A549 (cell line): Measurements from ENCODE around the gene UMAD1. TPM values are rescaled to one million over a fixed set of nuclear protein-coding genes. Genes with fewer than 3 reads are reported as not detected.
"Not testable (repeated sequence)": the region's sequence is repeated elsewhere in the genome, so short reads cannot be mapped to it uniquely, and the experiment has no call there.

Experiments used
- ATAC-seq, 2 experiments: fragments of 200-7000 bp in 1 of 2; fragments of >200 bp in 1 of 2; cut with Nextera tagmentation in 1 of 2; cut with Tn5 transposase in 1 of 2; 3 replicates each; pipeline versions ENCODE4 v1.8.0 to v1.9.1; 2018 to 2020; ENCODE audit warnings: mild to moderate bottlenecking in 1 of 2, moderate library complexity in 1 of 2
- CTCF ChIA-PET: fragments of 300-600 bp; sonication (Branson Sonifier 250); formaldehyde crosslinking; extraction: SDS; loops from one replicate; lab custom pipeline; 2021; ENCODE audit warnings: antibody characterized with exemption, inconsistent platforms; lab: Yijun Ruan, JAX
- POLR2A ChIA-PET: fragments of 350-600 bp; formaldehyde crosslinking; extraction: SDS; loops from one replicate; lab custom pipeline; 2021; ENCODE audit warnings: antibody characterized with exemption, inconsistent platforms; lab: Yijun Ruan, JAX
- DNase-seq, 2 experiments: peaks; one replicate each; pipeline versions ENCODE4 v3.0.0 to v3.0.0-alpha.2; 2011 to 2016; ENCODE audit warnings: low read depth in 1 of 2, low spot score in 1 of 2
- FAIRE-seq: peaks from 2 replicates; lab custom pipeline; 2011; peaks lifted over from hg19 to GRCh38; lab: Jason Lieb, UNC
- H3K27ac ChIP-seq, 2 experiments: fragments of >200 bp; sonication (Bioruptor Twin); formaldehyde crosslinking; 3 replicates each; pipeline ENCODE4 v1.5.1; 2016 to 2017
- H3K4me1 ChIP-seq: fragments of >200 bp; sonication (Bioruptor Twin); formaldehyde crosslinking; 3 replicates; pipeline ENCODE4 v1.6.1; 2016
- H3K4me2 ChIP-seq: fragments of >200 bp; sonication (Bioruptor Twin); formaldehyde crosslinking; 3 replicates; pipeline ENCODE4 v1.6.1; 2016
- H3K4me3 ChIP-seq: fragments of >200 bp; sonication (Bioruptor Twin); formaldehyde crosslinking; 3 replicates; pipeline ENCODE4 v1.5.1; 2016
- H3K9me3 ChIP-seq: fragments of >200 bp; sonication (Bioruptor Twin); formaldehyde crosslinking; 3 replicates; pipeline ENCODE4 v1.6.1; 2016
- CBX2 ChIP-seq: fragments of 200-600 bp; sonication (generic); IDR thresholded peaks from 2 replicates; pipeline ENCODE4 v1.6.1; 2016; ENCODE audit warnings: low read depth, mild to moderate bottlenecking, borderline replicate concordance
- CHD2 ChIP-seq: fragments of 150-350 bp; IDR thresholded peaks from 2 replicates; pipeline ENCODE4 v1.6.1; 2014; ENCODE audit warnings: low read length; ENCODE audit not compliant: partially characterized antibody
- EHF ChIP-seq: fragments of 250-450 bp; sonication (Bioruptor Pico); IDR thresholded peaks from 2 replicates; pipeline ENCODE4 v1.5.0; 2020; ENCODE audit warnings: mild to moderate bottlenecking
- ELK1 ChIP-seq: fragments of 150-350 bp; IDR thresholded peaks from 2 replicates; pipeline ENCODE4 v1.6.1; 2014; ENCODE audit warnings: low read depth, mild to moderate bottlenecking, low read length
- EP300 ChIP-seq, 2 experiments: fragments of >200 bp; sonication (Bioruptor Twin); formaldehyde crosslinking; IDR thresholded peaks; 2 replicates in 1 of 2; 3 replicates in 1 of 2; pipeline ENCODE4 v1.6.1; 2016 to 2017
- ESRRA ChIP-seq: fragments of 150-350 bp; IDR thresholded peaks from 2 replicates; pipeline ENCODE4 v1.6.1; 2014; ENCODE audit warnings: mild to moderate bottlenecking, low read length, borderline replicate concordance
- FOSB ChIP-seq: fragments of 250-450 bp; sonication (Bioruptor Pico); IDR thresholded peaks from 2 replicates; pipeline ENCODE4 v1.5.0; 2020; ENCODE audit warnings: mild to moderate bottlenecking, moderate library complexity
- FOXS1 ChIP-seq: fragments of 250-450 bp; sonication (Bioruptor Pico); IDR thresholded peaks from 2 replicates; pipeline ENCODE4 v1.5.0; 2020; ENCODE audit warnings: mild to moderate bottlenecking, moderate library complexity
- GATA3 ChIP-seq: IDR thresholded peaks from 2 replicates; pipeline ENCODE4 v1.6.1; 2012; ENCODE audit warnings: borderline replicate concordance
- HOXB5 ChIP-seq: fragments of 250-450 bp; sonication (Bioruptor Pico); IDR thresholded peaks from 2 replicates; pipeline ENCODE4 v1.5.0; 2020; ENCODE audit warnings: mild to moderate bottlenecking, moderate library complexity
- JUN ChIP-seq, 2 experiments: fragments of >200 bp; sonication (Bioruptor Twin); formaldehyde crosslinking; IDR thresholded peaks; 2 replicates in 1 of 2; 3 replicates in 1 of 2; pipeline ENCODE4 v1.6.1; 2016 to 2017
- KDM1A ChIP-seq: fragments of 200-600 bp; sonication (generic); IDR thresholded peaks from 2 replicates; pipeline ENCODE4 v1.6.1; 2016; ENCODE audit warnings: low read depth, mild to moderate bottlenecking
- MAFK ChIP-seq: fragments of 450-650 bp; IDR thresholded peaks from 2 replicates; pipeline ENCODE4 v1.6.1; 2014; ENCODE audit not compliant: partially characterized antibody
- MYC ChIP-seq: IDR thresholded peaks from 2 replicates; pipeline ENCODE4 v1.6.1; 2012; ENCODE audit warnings: mild to moderate bottlenecking, inconsistent platforms, low read length, improper control_type of control experiment, borderline replicate concordance
- RAD21 ChIP-seq, 2 experiments: fragments of >200 bp in 1 of 2; sonication (Bioruptor Twin) in 1 of 2; formaldehyde crosslinking in 1 of 2; IDR thresholded peaks in 1 of 2; conservative IDR thresholded peaks in 1 of 2; 2 replicates in 1 of 2; 3 replicates in 1 of 2; pipeline ENCODE4 v1.6.1; 2012 to 2018; ENCODE audit warnings: inconsistent platforms in 1 of 2
- RNF2 ChIP-seq: fragments of 200-600 bp; sonication (generic); IDR thresholded peaks from 2 replicates; pipeline ENCODE4 v1.6.1; 2016; ENCODE audit warnings: low read depth, mild to moderate bottlenecking, antibody characterized with exemption, moderate library complexity, borderline replicate concordance
- SMC3 ChIP-seq: fragments of >200 bp; sonication (Bioruptor Twin); formaldehyde crosslinking; IDR thresholded peaks from 3 replicates; pipeline ENCODE4 v1.6.1; 2018; ENCODE audit warnings: inconsistent platforms
- SREBF2 ChIP-seq: fragments of 450-650 bp; IDR thresholded peaks from 2 replicates; pipeline ENCODE4 v1.6.1; 2014; ENCODE audit warnings: mild to moderate bottlenecking, moderate library complexity
- TP53 ChIP-seq: fragments of 250-450 bp; sonication (Bioruptor Pico); IDR thresholded peaks from 2 replicates; pipeline ENCODE4 v1.5.0; 2021; ENCODE audit warnings: mild to moderate bottlenecking, moderate library complexity
- ZFP36 ChIP-seq: fragments of 450-650 bp; IDR thresholded peaks from 2 replicates; pipeline ENCODE4 v1.6.1; 2014; ENCODE audit warnings: borderline replicate concordance; ENCODE audit not compliant: partially characterized antibody
- WGBS: methylation state at CpG from one replicate; pipeline ENCODE4 v1.1.6; 2017; ENCODE audit errors: missing lambda C conversion rate; 5-methylcytosine and 5-hydroxymethylcytosine counted together
- polyA plus RNA-seq, 4 experiments: library from polyadenylated mRNA; depleted of rRNA in 3 of 4; stranded (reverse); fragments of >200 nt; fragmentation: RNase III in 1 of 4; extraction: RNeasy Plus Mini Kit Qiagen cat#74134 plus additional on column Dnase treatment in 1 of 4; gene quantifications; 2 replicates in 3 of 4; 3 replicates in 1 of 4; pipeline ENCODE4 v1.2.3, GENCODE V29; 2011 to 2017
- TF ChIP-seq, protein P1 (sequence below): fragments of >200 bp; sonication (Bioruptor Twin); formaldehyde crosslinking; IDR thresholded peaks from 3 replicates; pipeline ENCODE4 v1.5.1; 2016
- TF ChIP-seq, protein P2 (sequence below): IDR thresholded peaks from 2 replicates; pipeline ENCODE4 v1.6.1; 2012

The UMAD1 gene
- polyA plus RNA-seq, 2 of the 4 experiments (the other 2 are of a cell fraction): 21.4 to 46.4 TPM

DNA sequence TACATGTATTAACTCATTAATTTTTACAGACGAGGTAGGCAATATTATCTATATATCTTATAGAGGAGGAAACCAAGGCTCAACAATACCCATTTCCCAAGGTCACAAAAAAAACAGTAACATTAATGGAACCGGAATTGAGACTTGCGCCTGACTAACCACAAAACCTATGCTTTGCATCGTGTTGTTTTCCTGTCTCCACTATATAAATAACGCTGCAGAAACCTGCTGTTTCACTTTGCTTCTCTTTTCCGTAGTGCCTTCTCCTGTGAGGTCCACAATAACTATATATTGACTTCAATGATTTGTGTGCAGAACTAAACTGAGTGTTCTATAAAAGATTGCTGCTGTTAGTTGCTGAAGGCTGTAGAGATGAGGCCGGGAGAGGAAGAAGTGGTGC lies 175.5 kb downstream of the UMAD1 start:
- Histone ChIP-seq H3K4me2 (no peak overlapping the region), H3K4me1 (peaks cover 6% of the 10 kb centered on the region; the same call in 1 of the 3 replicates), H3K27ac (no peak overlapping the region), H3K4me3 (no peak overlapping the region), H3K9me3 (no peaks in the 10 kb centered on the region)
- TF ChIP-seq RAD21 (conservative IDR thresholded peaks at IDR 0.05 in 1 of 2, IDR thresholded peaks at IDR 0.05 in 1 of 2): no peak
- no peak for TF ChIP-seq FOSB (CRISPR knock-in tag)
- TF ChIP-seq, protein P1, sequence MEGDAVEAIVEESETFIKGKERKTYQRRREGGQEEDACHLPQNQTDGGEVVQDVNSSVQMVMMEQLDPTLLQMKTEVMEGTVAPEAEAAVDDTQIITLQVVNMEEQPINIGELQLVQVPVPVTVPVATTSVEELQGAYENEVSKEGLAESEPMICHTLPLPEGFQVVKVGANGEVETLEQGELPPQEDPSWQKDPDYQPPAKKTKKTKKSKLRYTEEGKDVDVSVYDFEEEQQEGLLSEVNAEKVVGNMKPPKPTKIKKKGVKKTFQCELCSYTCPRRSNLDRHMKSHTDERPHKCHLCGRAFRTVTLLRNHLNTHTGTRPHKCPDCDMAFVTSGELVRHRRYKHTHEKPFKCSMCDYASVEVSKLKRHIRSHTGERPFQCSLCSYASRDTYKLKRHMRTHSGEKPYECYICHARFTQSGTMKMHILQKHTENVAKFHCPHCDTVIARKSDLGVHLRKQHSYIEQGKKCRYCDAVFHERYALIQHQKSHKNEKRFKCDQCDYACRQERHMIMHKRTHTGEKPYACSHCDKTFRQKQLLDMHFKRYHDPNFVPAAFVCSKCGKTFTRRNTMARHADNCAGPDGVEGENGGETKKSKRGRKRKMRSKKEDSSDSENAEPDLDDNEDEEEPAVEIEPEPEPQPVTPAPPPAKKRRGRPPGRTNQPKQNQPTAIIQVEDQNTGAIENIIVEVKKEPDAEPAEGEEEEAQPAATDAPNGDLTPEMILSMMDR: no peak
- TF ChIP-seq FOXS1 (CRISPR knock-in tag): no peak
- no peak for TF ChIP-seq MYC
- TF ChIP-seq SREBF2: no peak
- TF ChIP-seq GATA3: no peak
- TF ChIP-seq, protein P2, sequence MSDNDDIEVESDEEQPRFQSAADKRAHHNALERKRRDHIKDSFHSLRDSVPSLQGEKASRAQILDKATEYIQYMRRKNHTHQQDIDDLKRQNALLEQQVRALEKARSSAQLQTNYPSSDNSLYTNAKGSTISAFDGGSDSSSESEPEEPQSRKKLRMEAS: no peak
- TF ChIP-seq ESRRA: no peak
- TF ChIP-seq EHF (CRISPR knock-in tag): no peak
- TF ChIP-seq RNF2: no peak
- 85% methylated on average over 7 of the region's 7 CpGs for WGBS
- ChIA-PET CTCF (no interaction called here), POLR2A (no interaction called here)
- FAIRE-seq (no peak), ATAC-seq (no peak), DNase-seq (no peak)

DNA sequence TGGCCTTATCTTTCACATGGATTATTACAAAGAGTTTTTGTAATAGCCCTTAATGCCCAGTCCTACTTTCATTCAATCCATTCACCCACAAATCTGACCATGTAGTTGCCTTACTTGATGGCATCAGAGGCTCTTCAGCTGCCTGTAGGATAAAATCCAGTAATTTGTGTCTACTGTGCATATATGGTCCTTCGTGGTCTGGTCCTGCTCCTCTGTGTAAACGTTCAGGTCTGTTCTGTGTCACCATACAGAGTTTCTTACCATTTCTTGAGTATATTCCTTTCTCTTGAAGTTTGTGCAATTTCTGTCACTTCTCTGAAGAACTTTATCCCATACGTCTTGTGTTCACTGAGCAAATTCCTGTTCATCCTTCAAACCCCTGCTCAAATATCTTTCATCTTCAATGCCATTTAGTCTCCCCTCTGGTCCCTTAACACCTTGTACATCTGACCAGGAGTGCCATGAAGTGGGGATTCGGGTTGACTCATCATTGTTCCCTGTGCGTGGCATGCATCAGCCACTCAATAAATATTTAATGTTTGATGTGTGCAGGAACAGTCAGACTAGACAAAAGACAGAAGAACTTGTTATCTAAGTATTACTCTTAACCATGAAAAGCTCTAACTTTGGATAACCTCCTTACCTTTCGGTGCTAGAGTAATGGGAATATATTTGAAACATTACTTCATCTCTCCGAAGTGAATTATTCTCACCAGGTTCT lies 176.4 kb downstream of the UMAD1 start:
- CTCF ChIA-PET: no interaction called here
- TF ChIP-seq EP300 (IDR thresholded peaks at IDR 0.05): no peak
- no peak for TF ChIP-seq CHD2
- no peak for TF ChIP-seq CBX2
- TF ChIP-seq MAFK: no peak
- no peak for TF ChIP-seq JUN (IDR thresholded peaks at IDR 0.05)
- no peak for TF ChIP-seq ESRRA
- TF ChIP-seq, all 56 proteins: peak for 0
- peaks cover 6% of the 10 kb centered on the region; the same call in 1 of the 3 replicates for H3K4me1 ChIP-seq
- FAIRE-seq (no peak), DNase-seq (no peak), ATAC-seq (no peak)
- no peak overlapping the region for H3K4me3 ChIP-seq
- POLR2A ChIA-PET: no interaction called here
- no peak overlapping the region for H3K27ac ChIP-seq
- H3K4me2 ChIP-seq: no peak overlapping the region; the same call in 2 of the 3 replicates
- H3K9me3 ChIP-seq: no peaks in the 10 kb centered on the region
- 55% methylated on average over 7 of the region's 7 CpGs for WGBS

- DNase-seq (no peak), FAIRE-seq (no peak), ATAC-seq (no peak)
- 86% methylated on average over 2 of the region's 2 CpGs for WGBS
- no peaks in the 10 kb centered on the region for H3K9me3 ChIP-seq
- TF ChIP-seq RNF2: no peak
- no peak for TF ChIP-seq SMC3
- TF ChIP-seq TP53: no peak
- no peak for TF ChIP-seq EP300 (IDR thresholded peaks at IDR 0.05)
- no peak for TF ChIP-seq HOXB5 (CRISPR knock-in tag)
- no peak for TF ChIP-seq ZFP36
- TF ChIP-seq MYC: no peak
- no peak for TF ChIP-seq KDM1A
- TF ChIP-seq ELK1: no peak
- no peak overlapping the region for H3K4me3 ChIP-seq
- ChIA-PET CTCF (no interaction called here), POLR2A (no interaction called here)
- H3K4me1 ChIP-seq: peaks cover 6% of the 10 kb centered on the region; the same call in 1 of the 3 replicates
- no peak overlapping the region for H3K4me2 ChIP-seq
- no peak overlapping the region for H3K27ac ChIP-seq
Measured at GRCh38 chr7:7817748-7818147, 177.2 kb downstream of the UMAD1 start.

DNA sequence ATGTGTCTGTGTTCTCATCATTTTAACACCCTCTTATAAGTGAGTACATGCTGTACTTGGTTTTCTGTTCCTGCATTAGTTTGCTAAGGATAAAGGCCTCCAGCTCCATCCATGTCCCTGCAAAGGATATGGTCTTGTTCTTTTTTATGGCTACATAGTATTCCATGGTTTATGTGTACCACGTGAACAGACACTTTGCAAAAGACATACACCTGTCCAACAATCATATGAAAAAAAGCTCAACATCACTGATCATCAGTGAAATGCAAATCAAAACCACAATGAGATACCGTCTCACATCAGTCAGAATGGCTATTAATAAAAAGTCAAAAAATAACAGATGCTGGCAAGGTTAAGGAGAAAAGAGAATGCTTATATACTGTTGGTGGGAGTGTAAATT lies 177.6 kb downstream of the UMAD1 start:
- H3K9me3 ChIP-seq, DNase-seq, CTCF ChIA-PET, H3K4me1 ChIP-seq, H3K4me2 ChIP-seq, ATAC-seq, H3K27ac ChIP-seq, FAIRE-seq, H3K4me3 ChIP-seq, POLR2A ChIA-PET: not testable (repeated sequence)
- 94% methylated on average over 2 of the region's 2 CpGs for WGBS
